ENCODE measurements around the gene FOXM1. TPM values are rescaled to one million over a fixed set of nuclear protein-coding genes. Genes with fewer than 3 reads are reported as not detected.

The FOXM1 gene
- total and polyA plus RNA-seq, 2 of the 13 experiments (the other 11 are each of a cell fraction or from before 2014, with no cell fraction given), result 17.1 to 25.9 TPM

- TF ChIP-seq ZNF839 (CRISPR knock-in tag; IDR thresholded peaks at IDR 0.05; ENCODE audit: borderline replicate concordance) (no peak), XBP1 (CRISPR knock-in tag; IDR thresholded peaks at IDR 0.05) (no peak), ZNF580 (CRISPR knock-in tag; IDR thresholded peaks at IDR 0.05; ENCODE audit: borderline replicate concordance, low read depth) (peak; percentile 91; the same call in 1 of the 2 replicates), RFX3 (CRISPR knock-in tag; IDR thresholded peaks at IDR 0.05) (peak; percentile 93), NR2F2 (IDR thresholded peaks at IDR 0.05; ENCODE audit: borderline replicate concordance, low read depth) (no peak), ZHX2 (IDR thresholded peaks at IDR 0.05; ENCODE audit: low read depth) (peak; percentile 45; the same call in 1 of the 2 replicates), ZHX2 (CRISPR knock-in tag; IDR thresholded peaks at IDR 0.05; ENCODE audit: borderline replicate concordance) (no peak), ZNF496 (CRISPR knock-in tag; IDR thresholded peaks at IDR 0.05; ENCODE audit: insufficient replicate concordance) (no peak), ARID3A (IDR thresholded peaks at IDR 0.05; ENCODE audit: low read depth, low read length) (no peak), DZIP1 (CRISPR knock-in tag; IDR thresholded peaks at IDR 0.05) (no peak), ZNF441 (CRISPR knock-in tag; IDR thresholded peaks at IDR 0.05; ENCODE audit: borderline replicate concordance) (no peak; the same call in 1 of the 2 replicates)
Observed at GRCh38 chr12:2890388-2891239, 13.6 kb upstream of the FOXM1 start, which contains the start of gene TULP3 (continued).
